Panc1 (cell line): ENCODE measurements around the gene APLNR. TPM values are rescaled to one million over a fixed set of nuclear protein-coding genes. Genes with fewer than 3 reads are reported as not detected.

Experiments
- ATAC-seq: fragments of 200-7000 bp; cut with Tn5 transposase; 2 replicates; pipeline ENCODE4 v1.9.1; 2020; ENCODE audit warnings: mild to moderate bottlenecking, moderate library complexity
- BruUV-seq: library from RNA; stranded (reverse); fragments of 400-500 nt; replicated peaks from 2 replicates; lab custom pipeline; 2021; lab: Mats Ljungman, UMichigan
- CTCF ChIA-PET: fragments of 300-600 bp; sonication (Branson Sonifier 250); formaldehyde crosslinking; loops from one replicate; lab custom pipeline; 2022; ENCODE audit warnings: antibody characterized with exemption; lab: Charles Lee
- POLR2A ChIA-PET: fragments of 300-600 bp; sonication (Branson Sonifier 250); formaldehyde crosslinking; loops from one replicate; lab custom pipeline; 2022; ENCODE audit warnings: antibody characterized with exemption; lab: Charles Lee
- DNase-seq: peaks from one replicate; pipeline ENCODE4 v3.0.0-alpha.2; 2010; ENCODE audit warnings: low read depth, low spot score
- H3K27ac ChIP-seq: 2 replicates; pipeline ENCODE4 v1.5.1; 2011; ENCODE audit warnings: mild to moderate bottlenecking, low read length, inconsistent platforms
- H3K27me3 ChIP-seq: fragments of 200-500 bp; sonication (Bioruptor generic); 2 replicates; pipeline ENCODE4 v1.6.0; 2014; ENCODE audit warnings: low read length, inconsistent platforms; ENCODE audit not compliant: control insufficient read depth, insufficient read depth
- H3K36me3 ChIP-seq: fragments of 200-500 bp; sonication (Bioruptor generic); 2 replicates; pipeline ENCODE4 v1.5.1; 2014; ENCODE audit warnings: inconsistent platforms, mild to moderate bottlenecking, low read length, moderate library complexity; ENCODE audit not compliant: control insufficient read depth, insufficient read depth
- H3K4me1 ChIP-seq: 2 replicates; pipeline ENCODE4 v1.5.1; 2011; ENCODE audit warnings: inconsistent platforms, mild to moderate bottlenecking, low read length, moderate library complexity; ENCODE audit not compliant: control insufficient read depth, insufficient read depth
- H3K4me3 ChIP-seq, 2 experiments: 2 replicates each; pipeline ENCODE4 v1.5.1; 2011 to 2012; ENCODE audit warnings: low read depth in 2 of 2, low read length in 2 of 2, mild to moderate bottlenecking in 2 of 2, inconsistent platforms in 1 of 2, moderate library complexity in 1 of 2
- H3K9me3 ChIP-seq: fragments of 200-500 bp; sonication (Bioruptor generic); 2 replicates; pipeline ENCODE4 v1.5.1; 2014; ENCODE audit warnings: low read depth, mild to moderate bottlenecking, inconsistent platforms, low read length, moderate library complexity; ENCODE audit not compliant: control insufficient read depth, insufficient read depth
- CTCF ChIP-seq: fragments of 450-650 bp; IDR thresholded peaks from 2 replicates; pipeline ENCODE4 v1.5.1; 2017; ENCODE audit warnings: mild to moderate bottlenecking
- POLR2AphosphoS5 ChIP-seq: IDR thresholded peaks from 2 replicates; pipeline ENCODE4 v1.6.1; 2012; ENCODE audit warnings: mild to moderate bottlenecking, low read depth, low read length, moderate library complexity
- REST ChIP-seq, 2 experiments: IDR thresholded peaks; 2 replicates each; pipeline ENCODE4 v1.6.1; 2011 to 2012; ENCODE audit warnings: low read depth in 2 of 2, control low read depth in 1 of 2, low read length in 1 of 2, mild to moderate bottlenecking in 1 of 2, moderate library complexity in 1 of 2; ENCODE audit not compliant: insufficient read depth in 1 of 2
- SIN3A ChIP-seq: IDR thresholded peaks from 2 replicates; pipeline ENCODE4 v1.6.1; 2012; ENCODE audit warnings: low read depth, mild to moderate bottlenecking, low read length, moderate library complexity, borderline replicate concordance; ENCODE audit not compliant: insufficient read depth
- TCF7L2 ChIP-seq: IDR thresholded peaks from 2 replicates; pipeline ENCODE4 v1.6.1; 2011; ENCODE audit warnings: mild to moderate bottlenecking, low read depth, low read length, inconsistent platforms
- in situ Hi-C: cut with HindIII; loops from 2 replicates; pipeline ENCODE4 v1.10.0; 2016; ENCODE audit warnings: low sequenced_read_pairs, low pct_unique_long_range_greater_than_20kb
- intact Hi-C: fragments of 100-400 bp; cut with micrococcal nuclease; formaldehyde crosslinking; loops from one replicate; pipeline ENCODE4 v1.10.0; 2022; ENCODE audit not compliant: unreplicated experiment
- total RNA-seq: library from RNA; stranded (reverse); gene quantifications from one replicate; pipeline ENCODE4 v1.2.1, GENCODE V29; 2021; ENCODE audit not compliant: unreplicated experiment

The APLNR gene
- total RNA-seq, 1 experiment from 2014 or later = not detected

- no peaks in the 10 kb centered on the region for H3K9me3 ChIP-seq
- no peak for DNase-seq
- in situ Hi-C loops (no loop called here), intact Hi-C loops (no loop called here)
- BruUV-seq = no TSS peak
- H3K36me3 ChIP-seq = no peaks in the 10 kb centered on the region
- H3K4me1 ChIP-seq = no peaks in the 10 kb centered on the region
- H3K4me3 ChIP-seq = no peak overlapping the region
- no peak overlapping the region for H3K27ac ChIP-seq
- ChIA-PET CTCF (no interaction called here), POLR2A (no interaction called here)
- no peak for TF ChIP-seq TCF7L2
- no peak for TF ChIP-seq CTCF
- TF ChIP-seq REST (IDR thresholded peaks at IDR 0.05; ENCODE audit: insufficient read depth in 1 of 2, low read depth in 2 of 2, low read length in 1 of 2) = no peak
- no peak for TF ChIP-seq SIN3A
- no peak for TF ChIP-seq POLR2AphosphoS5
- no peak for ATAC-seq
- H3K27me3 ChIP-seq = no peaks in the 10 kb centered on the region
Observed at GRCh38 chr11:57191311-57192219, 45.5 kb downstream of the APLNR start.

- Histone ChIP-seq H3K4me3 (no peak overlapping the region), H3K9me3 (no peaks in the 10 kb centered on the region), H3K27me3 (no peaks in the 10 kb centered on the region), H3K27ac (no peak overlapping the region), H3K36me3 (no peaks in the 10 kb centered on the region), H3K4me1 (no peaks in the 10 kb centered on the region)
- BruUV-seq = no TSS peak
- intact Hi-C loops (no loop called here), in situ Hi-C loops (no loop called here)
- ChIA-PET POLR2A (no interaction called here), CTCF (no interaction called here)
- no peak for ATAC-seq
- TF ChIP-seq POLR2AphosphoS5 (no peak), SIN3A (no peak), TCF7L2 (no peak), CTCF (no peak), REST (IDR thresholded peaks at IDR 0.05; ENCODE audit: insufficient read depth in 1 of 2, low read depth in 2 of 2, low read length in 1 of 2) (no peak)
- DNase-seq = no peak
Observed at GRCh38 chr11:57190548-57190947, 46.5 kb downstream of the APLNR start.
